ENCODE measurements around the gene FGF4.

FGF4 gene

GRCh38 chr11:69814411-69814810 lies 39.3 kb upstream of the FGF4 start:
- no peaks in the 10 kb centered on the region for H3K36me3 ChIP-seq (ENCODE audit: control insufficient read depth in 4 of 4, insufficient read depth in 4 of 4, low read length in 3 of 4)
- 70% methylated on average over 5 of the region's 7 CpGs for WGBS (ENCODE audit: insufficient coverage)
- ChIA-PET POLR2A (no interaction called here), CTCF (no interaction called here)
- no peak overlapping the region for H3K27ac ChIP-seq (ENCODE audit: insufficient read depth in 1 of 2, low read depth in 1 of 2, low read length in 2 of 2, poor library complexity in 1 of 2, severe bottlenecking in 2 of 2)
- peaks cover 0 to 93% (median 23%) of the 10 kb centered on the region in 5 experiments for H3K27me3 ChIP-seq (replicated peaks in 2 of 5; ENCODE audit: control insufficient read depth in 4 of 5, insufficient read depth in 5 of 5, low read length in 4 of 5)
- no peaks in the 10 kb centered on the region for H3K9me3 ChIP-seq (ENCODE audit: control extremely low read depth in 1 of 5, control insufficient read depth in 4 of 5, insufficient read depth in 2 of 5, low read depth in 1 of 5, low read length in 4 of 5)
- H3K4me1 ChIP-seq (ENCODE audit: control extremely low read depth in 1 of 4, control insufficient read depth in 4 of 4, insufficient read depth in 4 of 4, low read length in 3 of 4): peaks cover 0 to 17% (median 12%) of the 10 kb centered on the region in 4 experiments
- no peak for DNase-seq
- no peak overlapping the region for H3K4me3 ChIP-seq (ENCODE audit: control insufficient read depth in 1 of 7, extremely low read depth in 1 of 7, insufficient read depth in 4 of 7, low read depth in 2 of 7, low read length in 6 of 7)

- 100% methylated on average over 2 of the region's 2 CpGs for WGBS (ENCODE audit: insufficient coverage)
- no peak for DNase-seq
- no peaks in the 10 kb centered on the region for H3K36me3 ChIP-seq (ENCODE audit: control insufficient read depth in 4 of 4, insufficient read depth in 4 of 4, low read length in 3 of 4)
- ChIA-PET CTCF (no interaction called here), POLR2A (no interaction called here)
- no peaks in the 10 kb centered on the region for H3K9me3 ChIP-seq (ENCODE audit: control extremely low read depth in 1 of 5, control insufficient read depth in 4 of 5, insufficient read depth in 2 of 5, low read depth in 1 of 5, low read length in 4 of 5)
- H3K27ac ChIP-seq (ENCODE audit: insufficient read depth in 1 of 2, low read depth in 1 of 2, low read length in 2 of 2, poor library complexity in 1 of 2, severe bottlenecking in 2 of 2): no peak overlapping the region
- H3K4me1 ChIP-seq (ENCODE audit: control extremely low read depth in 1 of 4, control insufficient read depth in 4 of 4, insufficient read depth in 4 of 4, low read length in 3 of 4): peaks cover 0 to 17% (median 12%) of the 10 kb centered on the region in 4 experiments
- H3K27me3 ChIP-seq (replicated peaks in 2 of 5; ENCODE audit: control insufficient read depth in 4 of 5, insufficient read depth in 5 of 5, low read length in 4 of 5): peaks cover 0 to 94% (median 23%) of the 10 kb centered on the region in 5 experiments
- no peak overlapping the region for H3K4me3 ChIP-seq (ENCODE audit: control insufficient read depth in 1 of 7, extremely low read depth in 1 of 7, insufficient read depth in 4 of 7, low read depth in 2 of 7, low read length in 6 of 7)
Observed at GRCh38 chr11:69813839-69814238, 38.7 kb upstream of the FGF4 start.

GRCh38 chr11:69812946-69813345 lies 37.8 kb upstream of the FGF4 start:
- H3K27me3 ChIP-seq (replicated peaks in 2 of 5; ENCODE audit: control insufficient read depth in 4 of 5, insufficient read depth in 5 of 5, low read length in 4 of 5): peaks cover 4 to 94% (median 25%) of the 10 kb centered on the region in 5 experiments

DNA sequence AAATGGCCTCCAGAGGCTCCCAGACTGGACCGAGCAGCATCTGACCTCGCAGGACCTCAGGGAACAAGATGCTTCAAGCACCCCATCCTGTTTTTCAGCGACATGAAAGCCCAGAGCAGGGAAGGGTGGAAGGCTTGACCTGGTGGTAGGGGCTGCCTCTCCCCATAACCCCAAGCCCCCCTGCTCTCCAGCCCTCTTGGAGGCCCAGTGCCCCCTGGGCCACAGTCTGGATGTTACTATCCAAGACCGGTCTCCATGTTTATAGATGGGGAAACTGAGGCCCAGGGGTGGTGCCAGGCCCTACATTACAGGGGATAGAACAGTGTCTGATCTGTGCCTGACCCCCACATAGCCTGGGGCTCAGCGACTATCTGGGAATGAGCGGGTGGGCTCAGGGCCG lies 37.1 kb upstream of the FGF4 start:
- 87% methylated on average over 7 of the region's 7 CpGs for WGBS (ENCODE audit: insufficient coverage)
- CTCF ChIA-PET: no interaction called here

More at GRCh38 chr11:69812946-69813345, 37.8 kb upstream of the FGF4 start:
- DNase-seq: no peak
- Histone ChIP-seq H3K4me1 (ENCODE audit: control extremely low read depth in 1 of 4, control insufficient read depth in 4 of 4, insufficient read depth in 4 of 4, low read length in 3 of 4) (peaks cover 0 to 12% (median 9%) of the 10 kb centered on the region in 4 experiments), H3K27ac (ENCODE audit: insufficient read depth in 1 of 2, low read depth in 1 of 2, low read length in 2 of 2, poor library complexity in 1 of 2, severe bottlenecking in 2 of 2) (no peak overlapping the region), H3K36me3 (ENCODE audit: control insufficient read depth in 4 of 4, insufficient read depth in 4 of 4, low read length in 3 of 4) (no peaks in the 10 kb centered on the region), H3K9me3 (ENCODE audit: control extremely low read depth in 1 of 5, control insufficient read depth in 4 of 5, insufficient read depth in 2 of 5, low read depth in 1 of 5, low read length in 4 of 5) (no peaks in the 10 kb centered on the region), H3K4me3 (ENCODE audit: control insufficient read depth in 1 of 7, extremely low read depth in 1 of 7, insufficient read depth in 4 of 7, low read depth in 2 of 7, low read length in 6 of 7) (no peak overlapping the region)
- CTCF ChIA-PET: no interaction called here
- WGBS (ENCODE audit: insufficient coverage): 73% methylated on average over 6 of the region's 10 CpGs
- POLR2A ChIA-PET: no interaction called here

DNA sequence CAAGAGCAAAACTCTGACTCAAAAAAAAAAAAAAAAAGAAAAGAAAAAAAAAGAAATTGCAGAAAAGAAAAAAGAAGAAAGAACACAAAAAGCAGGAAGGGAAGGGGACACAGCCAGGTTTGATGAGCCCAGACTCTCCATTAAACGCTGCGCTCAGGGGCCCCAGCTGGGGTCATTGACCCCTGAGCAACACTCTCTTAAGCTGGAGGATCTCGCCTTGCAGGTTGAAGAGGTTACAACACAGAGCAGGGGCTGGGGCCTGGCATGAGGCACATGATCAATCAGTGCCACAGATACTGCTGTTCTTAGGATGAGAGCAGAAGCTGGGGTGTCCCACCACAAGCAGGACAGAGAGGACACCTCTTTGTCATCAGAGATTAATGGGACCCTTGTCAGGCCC lies 36.3 kb upstream of the FGF4 start:
- no peaks in the 10 kb centered on the region for H3K36me3 ChIP-seq (ENCODE audit: control insufficient read depth in 4 of 4, insufficient read depth in 4 of 4, low read length in 3 of 4)
- POLR2A ChIA-PET: no interaction called here
- WGBS (ENCODE audit: insufficient coverage): 29% methylated on average over 3 of the region's 3 CpGs
- H3K4me1 ChIP-seq (ENCODE audit: control extremely low read depth in 1 of 4, control insufficient read depth in 4 of 4, insufficient read depth in 4 of 4, low read length in 3 of 4): no peaks in the 10 kb centered on the region
- DNase-seq: no peak
- H3K4me3 ChIP-seq (ENCODE audit: control insufficient read depth in 1 of 7, extremely low read depth in 1 of 7, insufficient read depth in 4 of 7, low read depth in 2 of 7, low read length in 6 of 7): no peak overlapping the region
- CTCF ChIA-PET: no interaction called here
- peaks cover 4 to 91% (median 23%) of the 10 kb centered on the region in 5 experiments for H3K27me3 ChIP-seq (replicated peaks in 2 of 5; ENCODE audit: control insufficient read depth in 4 of 5, insufficient read depth in 5 of 5, low read length in 4 of 5)
- H3K27ac ChIP-seq (ENCODE audit: insufficient read depth in 1 of 2, low read depth in 1 of 2, low read length in 2 of 2, poor library complexity in 1 of 2, severe bottlenecking in 2 of 2): no peak overlapping the region
- no peaks in the 10 kb centered on the region for H3K9me3 ChIP-seq (ENCODE audit: control extremely low read depth in 1 of 5, control insufficient read depth in 4 of 5, insufficient read depth in 2 of 5, low read depth in 1 of 5, low read length in 4 of 5)

More for the DNA sequence above, 37.1 kb upstream of the FGF4 start:
- no peaks in the 10 kb centered on the region for H3K9me3 ChIP-seq (ENCODE audit: control extremely low read depth in 1 of 5, control insufficient read depth in 4 of 5, insufficient read depth in 2 of 5, low read depth in 1 of 5, low read length in 4 of 5)
- POLR2A ChIA-PET: no interaction called here
- H3K27me3 ChIP-seq (replicated peaks in 2 of 5; ENCODE audit: control insufficient read depth in 4 of 5, insufficient read depth in 5 of 5, low read length in 4 of 5): peaks cover 4 to 94% (median 28%) of the 10 kb centered on the region in 5 experiments
- H3K4me3 ChIP-seq (ENCODE audit: control insufficient read depth in 1 of 7, extremely low read depth in 1 of 7, insufficient read depth in 4 of 7, low read depth in 2 of 7, low read length in 6 of 7): no peak overlapping the region
- peaks cover 0 to 6% (median 2%) of the 10 kb centered on the region in 4 experiments for H3K4me1 ChIP-seq (ENCODE audit: control extremely low read depth in 1 of 4, control insufficient read depth in 4 of 4, insufficient read depth in 4 of 4, low read length in 3 of 4)
- no peak overlapping the region for H3K27ac ChIP-seq (ENCODE audit: insufficient read depth in 1 of 2, low read depth in 1 of 2, low read length in 2 of 2, poor library complexity in 1 of 2, severe bottlenecking in 2 of 2)
- no peak for DNase-seq
- H3K36me3 ChIP-seq (ENCODE audit: control insufficient read depth in 4 of 4, insufficient read depth in 4 of 4, low read length in 3 of 4): no peaks in the 10 kb centered on the region

GRCh38 chr11:69810289-69811118 lies 35.4 kb upstream of the FGF4 start:
- Histone ChIP-seq H3K27me3 (replicated peaks in 2 of 5; ENCODE audit: control insufficient read depth in 4 of 5, insufficient read depth in 5 of 5, low read length in 4 of 5) (peaks cover 4 to 83% (median 18%) of the 10 kb centered on the region in 5 experiments), H3K9me3 (ENCODE audit: control extremely low read depth in 1 of 5, control insufficient read depth in 4 of 5, insufficient read depth in 2 of 5, low read depth in 1 of 5, low read length in 4 of 5) (no peaks in the 10 kb centered on the region), H3K4me3 (ENCODE audit: control insufficient read depth in 1 of 7, extremely low read depth in 1 of 7, insufficient read depth in 4 of 7, low read depth in 2 of 7, low read length in 6 of 7) (no peak overlapping the region), H3K27ac (ENCODE audit: insufficient read depth in 1 of 2, low read depth in 1 of 2, low read length in 2 of 2, poor library complexity in 1 of 2, severe bottlenecking in 2 of 2) (no peak overlapping the region), H3K36me3 (ENCODE audit: control insufficient read depth in 4 of 4, insufficient read depth in 4 of 4, low read length in 3 of 4) (no peaks in the 10 kb centered on the region), H3K4me1 (ENCODE audit: control extremely low read depth in 1 of 4, control insufficient read depth in 4 of 4, insufficient read depth in 4 of 4, low read length in 3 of 4) (no peaks in the 10 kb centered on the region)
- ChIA-PET CTCF (no interaction called here), POLR2A (no interaction called here)
- no peak for DNase-seq
- 95% methylated on average over 39 of the region's 39 CpGs for WGBS (ENCODE audit: insufficient coverage)

DNA sequence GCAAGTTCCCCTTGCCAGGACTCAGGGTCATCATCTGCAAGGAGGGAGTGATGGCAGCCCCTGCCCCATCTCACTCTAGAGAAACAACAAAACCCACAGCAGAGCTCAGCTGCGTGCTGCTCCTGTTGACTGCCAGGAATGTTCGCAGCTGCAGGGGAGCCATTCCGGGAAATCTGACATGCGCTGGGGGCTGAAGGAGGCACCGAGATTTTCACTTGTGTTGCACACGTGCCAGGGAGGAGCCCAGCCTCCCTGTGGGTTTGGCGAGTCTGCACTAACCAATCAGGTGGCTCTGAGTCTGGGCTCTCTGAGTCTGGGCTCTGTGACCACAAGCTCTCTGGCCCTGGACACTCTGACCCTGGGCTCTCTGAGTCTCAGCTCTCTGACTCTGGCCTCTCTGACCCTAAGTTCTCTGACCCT lies 33.5 kb upstream of the FGF4 start:
- no peak overlapping the region for H3K4me3 ChIP-seq (ENCODE audit: control insufficient read depth in 1 of 7, extremely low read depth in 1 of 7, insufficient read depth in 4 of 7, low read depth in 2 of 7, low read length in 6 of 7)
- CTCF ChIA-PET: interaction anchor here (1.7 kb wide), 1 partner anchor 11 kb away, joined by 4 read pairs; no protein-coding TSS in a partner anchor
- no peak for DNase-seq
- no peaks in the 10 kb centered on the region for H3K36me3 ChIP-seq (ENCODE audit: control insufficient read depth in 4 of 4, insufficient read depth in 4 of 4, low read length in 3 of 4)
- POLR2A ChIA-PET: no interaction called here
- H3K4me1 ChIP-seq (ENCODE audit: control extremely low read depth in 1 of 4, control insufficient read depth in 4 of 4, insufficient read depth in 4 of 4, low read length in 3 of 4): no peaks in the 10 kb centered on the region
- H3K27me3 ChIP-seq (replicated peaks in 2 of 5; ENCODE audit: control insufficient read depth in 4 of 5, insufficient read depth in 5 of 5, low read length in 4 of 5): peaks cover 4 to 76% (median 16%) of the 10 kb centered on the region in 5 experiments
- WGBS (ENCODE audit: insufficient coverage): 38% methylated on average over 7 of the region's 7 CpGs
- H3K9me3 ChIP-seq (ENCODE audit: control extremely low read depth in 1 of 5, control insufficient read depth in 4 of 5, insufficient read depth in 2 of 5, low read depth in 1 of 5, low read length in 4 of 5): no peaks in the 10 kb centered on the region
- no peak overlapping the region for H3K27ac ChIP-seq (ENCODE audit: insufficient read depth in 1 of 2, low read depth in 1 of 2, low read length in 2 of 2, poor library complexity in 1 of 2, severe bottlenecking in 2 of 2)
